GM12878 (cell line): ENCODE data around the gene EBF3.

Experiments
- ATF2 ChIP-seq: IDR thresholded peaks from 2 replicates; pipeline ENCODE4 v1.6.1; 2012; ENCODE audit warnings: low read length, inconsistent platforms
- CTCF ChIP-seq, 3 experiments: IDR thresholded peaks in 2 of 3; conservative IDR thresholded peaks in 1 of 3; 2 replicates each; pipeline ENCODE4 v1.5.1; 2011; ENCODE audit warnings: low read depth in 3 of 3, low read length in 3 of 3, mild to moderate bottlenecking in 3 of 3, control low read depth in 2 of 3, moderate library complexity in 2 of 3, inconsistent platforms in 1 of 3, mixed read lengths in 1 of 3; ENCODE audit not compliant: control insufficient read depth in 2 of 3, insufficient read depth in 1 of 3; ENCODE audit errors: extremely low read depth in 1 of 3
- ETV6 ChIP-seq, 2 experiments: fragments of 450-650 bp in 1 of 2; IDR thresholded peaks in 1 of 2; conservative IDR thresholded peaks in 1 of 2; 2 replicates each; pipeline ENCODE4 v1.6.1; 2014; ENCODE audit warnings: antibody characterized with exemption in 1 of 2, borderline replicate concordance in 1 of 2, low read depth in 1 of 2, mild to moderate bottlenecking in 1 of 2, moderate library complexity in 1 of 2
- JUNB ChIP-seq: IDR thresholded peaks from 2 replicates; pipeline ENCODE4 v1.6.1; 2016; ENCODE audit warnings: antibody characterized with exemption, mild to moderate bottlenecking
- MYC ChIP-seq: IDR thresholded peaks from 2 replicates; pipeline ENCODE4 v1.6.1; 2011; ENCODE audit warnings: mild to moderate bottlenecking, low read length, moderate library complexity, inconsistent platforms; ENCODE audit not compliant: insufficient read depth, insufficient replicate concordance, insufficient read length, severe bottlenecking
- NFIC ChIP-seq: IDR thresholded peaks from 2 replicates; pipeline ENCODE4 v1.6.1; 2012; ENCODE audit warnings: low read depth, mild to moderate bottlenecking, inconsistent platforms, low read length, moderate library complexity
- NR2C1 ChIP-seq: fragments of 450-650 bp; IDR thresholded peaks from 2 replicates; pipeline ENCODE4 v1.6.1; 2017; ENCODE audit warnings: antibody characterized with exemption, mild to moderate bottlenecking, moderate library complexity
- PBX3 ChIP-seq: IDR thresholded peaks from 2 replicates; pipeline ENCODE4 v1.6.1; 2011; ENCODE audit warnings: mild to moderate bottlenecking, low read depth, low read length, moderate library complexity; ENCODE audit not compliant: insufficient replicate concordance
- POLR2AphosphoS5 ChIP-seq: IDR thresholded peaks from 2 replicates; pipeline ENCODE4 v1.6.1; 2011; ENCODE audit warnings: mild to moderate bottlenecking, low read length, inconsistent platforms
- RBBP5 ChIP-seq: fragments of 200-600 bp; sonication (generic); conservative IDR thresholded peaks from 2 replicates; pipeline ENCODE4 v1.6.1; 2016
- TAF1 ChIP-seq: IDR thresholded peaks from 2 replicates; pipeline ENCODE4 v1.6.1; 2011; ENCODE audit warnings: mild to moderate bottlenecking, low read depth, low read length, borderline replicate concordance
- TCF7 ChIP-seq: IDR thresholded peaks from 2 replicates; pipeline ENCODE4 v1.6.1; 2014; ENCODE audit warnings: antibody characterized with exemption, borderline replicate concordance
- TF ChIP-seq, protein P1 (sequence below): fragments of 450-650 bp; IDR thresholded peaks from 2 replicates; pipeline ENCODE4 v1.6.1; 2017; ENCODE audit warnings: mild to moderate bottlenecking, low read depth, inconsistent platforms; ENCODE audit not compliant: poor library complexity, severe bottlenecking

DNA sequence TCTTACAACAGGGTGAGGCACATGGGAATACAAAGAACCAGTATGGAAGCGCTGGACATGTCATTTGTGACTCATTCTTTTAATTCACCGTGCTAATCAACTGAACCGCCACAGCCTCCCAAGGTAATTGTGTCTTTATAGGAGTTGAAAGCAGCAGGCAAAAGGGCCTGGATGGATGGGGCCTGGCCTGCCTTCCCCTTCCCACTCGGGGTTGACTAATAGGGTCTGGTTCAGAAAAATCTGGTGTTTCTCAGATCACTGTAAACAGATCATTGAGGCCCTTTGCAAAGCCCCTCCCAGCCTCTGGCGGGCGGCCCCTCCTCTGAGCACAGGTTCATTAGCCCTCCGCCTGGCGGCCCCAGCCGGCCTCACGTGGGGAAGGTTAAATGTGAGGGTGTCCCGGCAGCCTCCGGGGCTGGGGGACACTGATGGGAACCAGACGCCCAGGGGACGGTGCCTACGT is 100.8 kb downstream of the EBF3 start:
- TF ChIP-seq NR2C1 (no peak), TCF7 (no peak), POLR2AphosphoS5 (no peak), CTCF (IDR thresholded peaks at IDR 0.05 in 2 of 3, conservative IDR thresholded peaks at IDR 0.05 in 1 of 3; ENCODE audit: control insufficient read depth in 2 of 3, extremely low read depth in 1 of 3, insufficient read depth in 1 of 3, low read depth in 3 of 3, low read length in 3 of 3) (no peak), TAF1 (no peak), ATF2 (no peak), NFIC (no peak), JUNB (no peak), PBX3 (no peak), MYC (no peak), ETV6 (conservative IDR thresholded peaks at IDR 0.05 in 1 of 2, IDR thresholded peaks at IDR 0.05 in 1 of 2; ENCODE audit: borderline replicate concordance in 1 of 2, low read depth in 1 of 2) (no peak), RBBP5 (no peak)
- TF ChIP-seq, protein P1, sequence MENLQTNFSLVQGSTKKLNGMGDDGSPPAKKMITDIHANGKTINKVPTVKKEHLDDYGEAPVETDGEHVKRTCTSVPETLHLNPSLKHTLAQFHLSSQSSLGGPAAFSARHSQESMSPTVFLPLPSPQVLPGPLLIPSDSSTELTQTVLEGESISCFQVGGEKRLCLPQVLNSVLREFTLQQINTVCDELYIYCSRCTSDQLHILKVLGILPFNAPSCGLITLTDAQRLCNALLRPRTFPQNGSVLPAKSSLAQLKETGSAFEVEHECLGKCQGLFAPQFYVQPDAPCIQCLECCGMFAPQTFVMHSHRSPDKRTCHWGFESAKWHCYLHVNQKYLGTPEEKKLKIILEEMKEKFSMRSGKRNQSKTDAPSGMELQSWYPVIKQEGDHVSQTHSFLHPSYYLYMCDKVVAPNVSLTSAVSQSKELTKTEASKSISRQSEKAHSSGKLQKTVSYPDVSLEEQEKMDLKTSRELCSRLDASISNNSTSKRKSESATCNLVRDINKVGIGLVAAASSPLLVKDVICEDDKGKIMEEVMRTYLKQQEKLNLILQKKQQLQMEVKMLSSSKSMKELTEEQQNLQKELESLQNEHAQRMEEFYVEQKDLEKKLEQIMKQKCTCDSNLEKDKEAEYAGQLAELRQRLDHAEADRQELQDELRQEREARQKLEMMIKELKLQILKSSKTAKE = no peak
